Thoracic aorta (tissue), 2 donors: ENCODE results near the gene NDOR1. TPM values are rescaled to one million over a fixed set of nuclear protein-coding genes. Genes with fewer than 3 reads are reported as not detected.

Source experiments
- ATAC-seq: fragments of 150-250 bp; one replicate; pipeline ENCODE4 v1.8.0; 2017; ENCODE audit warnings: low read depth; ENCODE audit not compliant: insufficient number of reproducible peaks, low FRiP score
- DNase-seq: peaks from one replicate; pipeline ENCODE4 v3.0.0-alpha.2; 2020; ENCODE audit warnings: low spot score
- H3K27ac ChIP-seq, 2 donors: fragments of 200-600 bp; sonication (generic); 1 replicate in 1 of 2; 2 replicates in 1 of 2; pipeline ENCODE4 v1.5.1; 2016; ENCODE audit warnings: mild to moderate bottlenecking in 2 of 2, moderate library complexity in 2 of 2
- H3K27me3 ChIP-seq: fragments of 200-600 bp; sonication (generic); replicated peaks from 2 replicates; pipeline ENCODE4 v1.6.0; 2016; ENCODE audit warnings: mild to moderate bottlenecking; ENCODE audit not compliant: insufficient read depth
- H3K36me3 ChIP-seq: fragments of 200-600 bp; sonication (generic); one replicate; pipeline ENCODE4 v1.5.1; 2016
- H3K4me1 ChIP-seq, 2 donors: fragments of 200-600 bp; sonication (generic); 1 replicate in 1 of 2; 2 replicates in 1 of 2; pipeline versions ENCODE4 v1.5.1 to v1.6.0; 2016; ENCODE audit warnings: low read depth in 2 of 2, mild to moderate bottlenecking in 1 of 2; ENCODE audit not compliant: control insufficient read depth in 1 of 2
- H3K4me3 ChIP-seq: fragments of 200-600 bp; sonication (generic); 2 replicates; pipeline ENCODE4 v1.5.1; 2016; ENCODE audit warnings: mild to moderate bottlenecking
- H3K9me3 ChIP-seq: fragments of 200-600 bp; sonication (generic); 2 replicates; pipeline ENCODE4 v1.5.1; 2016
- total RNA-seq, 2 donors: library from RNA; depleted of rRNA; stranded (reverse); fragments of >200 nt; gene quantifications; one replicate each; pipeline versions ENCODE4 v1.1.0 to v1.2.3, GENCODE V29; 2016
- TF ChIP-seq, protein P1 (sequence below): fragments of 200-600 bp; sonication (generic); IDR thresholded peaks from one replicate; pipeline ENCODE4 v1.5.1; 2019; ENCODE audit warnings: antibody characterized with exemption

NDOR1 gene
- total RNA-seq, 2 donors from 2014 or later = 13.3 to 17.7 TPM

DNA sequence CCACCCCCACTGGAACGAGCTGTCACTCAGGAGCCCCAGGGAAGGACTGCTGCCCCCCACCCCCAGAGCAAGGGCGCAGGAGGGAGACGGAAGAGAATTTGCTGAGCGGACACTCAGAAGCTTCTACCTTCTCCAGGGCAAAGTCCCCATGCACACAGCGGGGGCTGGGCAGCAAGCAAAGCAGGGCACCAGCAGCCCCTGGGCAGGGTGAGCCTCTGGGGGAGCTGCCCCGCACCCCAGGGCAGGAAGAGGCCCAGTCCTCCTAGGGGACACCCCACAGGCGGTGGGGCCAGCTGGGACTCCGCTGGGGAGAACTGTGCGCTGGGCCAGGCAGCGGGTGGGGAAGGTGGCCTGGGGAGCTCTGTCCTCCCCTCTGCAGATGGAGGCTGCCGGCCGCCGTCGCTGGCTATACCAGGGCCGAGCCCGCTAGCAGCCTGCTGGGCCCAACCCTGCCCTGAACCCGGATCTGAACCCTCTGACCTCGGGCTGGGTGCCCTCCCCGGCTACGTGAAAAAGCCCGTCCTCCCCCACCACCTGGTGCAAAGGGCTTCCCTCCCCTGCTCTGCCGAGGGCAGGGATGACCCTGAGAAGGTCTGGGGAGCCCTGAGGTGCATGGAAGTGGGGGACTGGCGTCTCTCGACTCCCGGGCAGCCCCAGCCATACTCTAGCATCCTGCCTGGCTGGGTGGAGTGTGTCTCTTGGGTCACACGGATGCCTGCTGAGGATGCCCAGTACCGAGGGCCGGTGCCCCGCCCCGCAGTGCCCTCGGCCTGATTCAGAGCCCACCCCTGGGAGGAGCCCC is 24.6 kb downstream of the NDOR1 start:
- H3K36me3 ChIP-seq = no peaks in the 10 kb centered on the region
- DNase-seq (no peak), ATAC-seq (no peak)
- TF ChIP-seq, protein P1, sequence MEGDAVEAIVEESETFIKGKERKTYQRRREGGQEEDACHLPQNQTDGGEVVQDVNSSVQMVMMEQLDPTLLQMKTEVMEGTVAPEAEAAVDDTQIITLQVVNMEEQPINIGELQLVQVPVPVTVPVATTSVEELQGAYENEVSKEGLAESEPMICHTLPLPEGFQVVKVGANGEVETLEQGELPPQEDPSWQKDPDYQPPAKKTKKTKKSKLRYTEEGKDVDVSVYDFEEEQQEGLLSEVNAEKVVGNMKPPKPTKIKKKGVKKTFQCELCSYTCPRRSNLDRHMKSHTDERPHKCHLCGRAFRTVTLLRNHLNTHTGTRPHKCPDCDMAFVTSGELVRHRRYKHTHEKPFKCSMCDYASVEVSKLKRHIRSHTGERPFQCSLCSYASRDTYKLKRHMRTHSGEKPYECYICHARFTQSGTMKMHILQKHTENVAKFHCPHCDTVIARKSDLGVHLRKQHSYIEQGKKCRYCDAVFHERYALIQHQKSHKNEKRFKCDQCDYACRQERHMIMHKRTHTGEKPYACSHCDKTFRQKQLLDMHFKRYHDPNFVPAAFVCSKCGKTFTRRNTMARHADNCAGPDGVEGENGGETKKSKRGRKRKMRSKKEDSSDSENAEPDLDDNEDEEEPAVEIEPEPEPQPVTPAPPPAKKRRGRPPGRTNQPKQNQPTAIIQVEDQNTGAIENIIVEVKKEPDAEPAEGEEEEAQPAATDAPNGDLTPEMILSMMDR = no peak
- H3K4me3 ChIP-seq = no peak overlapping the region
- H3K27ac ChIP-seq = no peak overlapping the region
- H3K4me1 ChIP-seq = no peaks in the 10 kb centered on the region
- H3K27me3 ChIP-seq = no peaks in the 10 kb centered on the region
- no peaks in the 10 kb centered on the region for H3K9me3 ChIP-seq

DNA sequence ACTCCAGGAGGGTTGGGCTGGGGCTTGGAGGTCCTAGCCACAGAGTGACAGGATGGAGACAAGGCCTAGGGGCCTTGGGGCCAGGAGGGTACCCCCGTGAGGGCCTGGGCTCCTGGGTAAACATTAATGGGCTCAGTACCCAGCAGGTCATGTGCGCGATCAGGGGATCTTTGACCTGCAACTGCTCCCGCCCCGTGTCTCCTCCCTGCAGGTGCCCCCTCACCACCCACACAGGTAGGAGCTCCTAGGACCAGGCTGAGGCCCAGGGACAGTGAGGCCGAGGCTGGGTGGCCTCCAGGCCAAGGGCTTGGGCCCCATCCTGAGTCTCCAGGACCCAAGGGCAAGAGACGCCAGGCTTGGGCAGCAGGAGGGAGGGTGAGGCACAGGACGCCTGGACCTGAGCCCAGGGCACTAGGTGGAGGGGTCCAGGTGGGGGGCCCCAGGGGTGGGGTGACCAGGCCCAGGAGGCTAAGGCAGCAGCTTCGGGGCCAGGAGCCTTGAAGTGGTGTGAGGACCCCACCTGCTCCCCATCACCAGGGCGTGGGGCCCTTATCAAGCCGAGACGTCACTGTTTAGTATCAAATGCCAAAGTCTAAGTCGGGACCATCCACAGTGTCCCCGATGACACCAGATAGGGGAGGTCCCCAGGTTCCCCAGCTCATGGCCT is 25.3 kb downstream of the NDOR1 start, which contains the start of gene SLC34A3:
Gene SLC34A3, plus strand, starts transcription at position 197 of the 667 bp plus-strand sequence. CDS start 802 bp downstream, outside the sequence.
- no peak within 1 kb of the TSS for H3K27ac ChIP-seq
- H3K4me3 ChIP-seq = no peak within 1 kb of the TSS
- H3K27me3 ChIP-seq = no peaks in the 10 kb centered on the region
- H3K4me1 ChIP-seq = no peaks in the 10 kb centered on the region
- TF ChIP-seq, protein P1 = no peak
- ATAC-seq = no peak
- H3K9me3 ChIP-seq = no peaks in the 10 kb centered on the region
- H3K36me3 ChIP-seq = no peaks in the 10 kb centered on the region
- no peak for DNase-seq

DNA sequence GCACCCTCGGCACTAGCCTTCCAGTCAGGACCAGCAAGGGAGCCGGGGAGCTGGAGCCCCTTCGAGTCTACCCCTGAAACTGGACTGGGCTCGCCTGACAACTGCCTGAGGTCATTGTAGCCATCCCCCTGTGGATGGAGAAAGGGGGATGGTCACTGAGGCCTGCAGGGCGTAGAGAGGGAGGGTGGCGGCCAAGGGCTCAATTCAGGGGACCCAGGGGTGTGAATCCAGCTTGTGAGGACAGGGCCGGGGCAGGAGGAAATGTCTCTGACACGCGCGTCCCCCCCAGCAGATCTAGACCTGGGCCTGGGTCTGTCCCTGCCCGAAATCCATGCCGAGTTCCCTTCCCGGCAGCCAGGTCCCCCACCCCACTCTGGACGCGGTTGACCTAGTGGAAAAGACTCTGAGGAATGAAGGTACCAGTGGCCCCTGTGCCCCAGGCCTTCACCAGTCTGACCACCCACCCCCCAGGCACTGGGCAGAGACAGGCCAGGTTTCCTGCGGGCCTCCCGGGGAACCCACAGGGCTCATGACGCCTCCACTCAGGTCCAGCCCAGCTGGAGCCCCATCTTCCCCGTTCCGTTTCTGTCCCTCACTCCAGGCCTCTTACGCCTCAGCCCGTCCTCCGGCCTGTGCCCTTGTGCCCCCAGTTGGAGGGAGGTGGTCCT is 26.0 kb downstream of the NDOR1 start:
- ATAC-seq (no peak), DNase-seq (no peak)
- no peak overlapping the region for H3K27ac ChIP-seq
- TF ChIP-seq, protein P1 = no peak
- H3K36me3 ChIP-seq = no peaks in the 10 kb centered on the region
- H3K4me1 ChIP-seq = peaks cover 1 to 7% of the 10 kb centered on the region in 2 donors
- H3K4me3 ChIP-seq = no peak overlapping the region
- no peaks in the 10 kb centered on the region for H3K9me3 ChIP-seq
- H3K27me3 ChIP-seq = no peaks in the 10 kb centered on the region

DNA sequence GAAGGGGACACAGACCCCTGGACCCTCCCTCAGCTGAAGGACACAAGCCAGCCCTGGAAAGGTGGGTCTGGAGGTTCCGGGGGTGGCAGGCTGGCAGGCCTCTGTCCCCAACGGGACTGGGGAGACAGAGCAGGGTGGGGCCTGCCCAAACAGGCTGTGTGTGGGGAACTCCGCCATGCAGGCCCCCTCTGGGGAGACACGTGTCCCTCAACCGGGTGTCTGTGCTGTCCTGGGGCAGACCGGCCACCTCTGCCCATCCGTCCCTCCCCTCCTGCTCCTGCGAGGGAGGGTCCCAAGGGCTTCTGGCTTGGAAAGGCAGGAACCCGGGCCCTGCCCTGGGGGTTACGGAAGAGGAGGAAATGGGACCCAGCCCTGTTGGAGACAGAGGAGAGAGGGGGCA is 26.6 kb downstream of the NDOR1 start:
- no peak for DNase-seq
- H3K36me3 ChIP-seq = no peaks in the 10 kb centered on the region
- H3K4me3 ChIP-seq = no peak overlapping the region
- no peak overlapping the region for H3K27ac ChIP-seq
- TF ChIP-seq, protein P1 = no peak
- H3K4me1 ChIP-seq = peaks cover 3 to 12% of the 10 kb centered on the region in 2 donors
- ATAC-seq = no peak
- H3K27me3 ChIP-seq = no peaks in the 10 kb centered on the region
- no peaks in the 10 kb centered on the region for H3K9me3 ChIP-seq

DNA sequence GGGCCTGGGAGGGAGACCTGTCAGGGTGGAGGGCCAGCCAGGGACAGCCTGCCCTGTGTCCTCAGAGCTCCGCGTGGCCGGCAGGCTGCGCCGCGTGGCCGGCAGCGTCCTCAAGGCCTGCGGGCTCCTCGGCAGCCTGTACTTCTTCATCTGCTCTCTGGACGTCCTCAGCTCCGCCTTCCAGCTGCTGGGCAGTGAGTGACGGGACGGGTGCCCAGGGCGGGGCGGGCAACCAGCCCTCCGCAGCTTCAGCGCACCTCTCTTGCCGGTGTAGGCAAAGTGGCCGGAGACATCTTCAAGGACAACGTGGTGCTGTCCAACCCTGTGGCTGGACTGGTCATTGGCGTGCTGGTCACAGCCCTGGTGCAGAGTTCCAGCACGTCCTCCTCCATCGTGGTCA is 27.0 kb downstream of the NDOR1 start:
- H3K4me1 ChIP-seq = peaks cover 3 to 12% of the 10 kb centered on the region in 2 donors
- no peak overlapping the region for H3K4me3 ChIP-seq
- no peak for ATAC-seq
- H3K9me3 ChIP-seq = no peaks in the 10 kb centered on the region
- H3K27me3 ChIP-seq = no peaks in the 10 kb centered on the region
- no peaks in the 10 kb centered on the region for H3K36me3 ChIP-seq
- TF ChIP-seq, protein P1 = no peak
- H3K27ac ChIP-seq = no peak overlapping the region
- DNase-seq = no peak
